Prostate gland (tissue), 2 donors: ENCODE results near the gene FAM217A. TPM values are rescaled to one million over a fixed set of nuclear protein-coding genes. Genes with fewer than 3 reads are reported as not detected.
A peak's percentile ranks its signal among the peaks of the same experiment; 100 is the strongest.
"Not testable (repeated sequence)": the region's sequence is repeated elsewhere in the genome, so short reads cannot be mapped to it uniquely, and the experiment has no call there.

Source experiments
- DNase-seq: peaks from one replicate; pipeline ENCODE4 v3.0.0-alpha.2; 2019; ENCODE audit warnings: low spot score
- H3K27ac ChIP-seq, 2 donors: fragments of 200-600 bp; sonication (generic); 2 replicates each; pipeline ENCODE4 v1.5.1; 2017 to 2019
- H3K27me3 ChIP-seq: fragments of 200-600 bp; sonication (generic); replicated peaks from 2 replicates; pipeline ENCODE4 v1.5.1; 2019; ENCODE audit not compliant: insufficient read depth
- H3K36me3 ChIP-seq, 2 donors: fragments of 200-600 bp; sonication (generic); 1 replicate in 1 of 2; 2 replicates in 1 of 2; pipeline versions ENCODE4 v1.5.1 to v1.8.1; 2017 to 2019
- H3K4me1 ChIP-seq: fragments of 200-600 bp; sonication (generic); replicated peaks from 2 replicates; pipeline ENCODE4 v1.5.1; 2019
- H3K4me3 ChIP-seq, 2 donors: fragments of 200-600 bp; sonication (generic); 2 replicates each; pipeline ENCODE4 v1.5.1; 2017 to 2019
- H3K9me3 ChIP-seq: fragments of 200-600 bp; sonication (generic); 2 replicates; pipeline ENCODE4 v1.5.1; 2017
- POLR2A ChIP-seq: fragments of 450-650 bp; IDR thresholded peaks from one replicate; pipeline ENCODE4 v1.6.1; 2016; ENCODE audit warnings: antibody characterized with exemption, mild to moderate bottlenecking
- POLR2AphosphoS5 ChIP-seq: sonication (generic); formaldehyde crosslinking; IDR thresholded peaks from one replicate; pipeline ENCODE4 v1.6.1; 2017; ENCODE audit warnings: antibody characterized with exemption
- WGBS: methylation state at CpG from one replicate; pipeline ENCODE4 v1.1.5; 2018; 5-methylcytosine and 5-hydroxymethylcytosine counted together
- intact Hi-C: fragments of 100-400 bp; cut with DNase I; formaldehyde crosslinking; loops from one replicate; pipeline ENCODE4 v1.14.2; 2022
- total RNA-seq, 2 donors: library from RNA; depleted of rRNA; stranded (reverse); fragments of >200 nt; gene quantifications; one replicate each; pipeline ENCODE4 v1.1.0, GENCODE V29; 2016
- TF ChIP-seq, protein P1 (sequence below), 4 experiments: fragments of 200-600 bp in 2 of 4; fragments of 450-650 bp in 2 of 4; sonication (generic) in 2 of 4; IDR thresholded peaks; 1 replicate in 3 of 4; 2 replicates in 1 of 4; pipeline ENCODE4 v1.5.1; 2016 to 2019; ENCODE audit warnings: antibody characterized with exemption in 4 of 4, mild to moderate bottlenecking in 2 of 4, moderate library complexity in 2 of 4

FAM217A gene
- total RNA-seq, 2 donors from 2014 or later: 1.7 TPM; not detected in 1

DNA sequence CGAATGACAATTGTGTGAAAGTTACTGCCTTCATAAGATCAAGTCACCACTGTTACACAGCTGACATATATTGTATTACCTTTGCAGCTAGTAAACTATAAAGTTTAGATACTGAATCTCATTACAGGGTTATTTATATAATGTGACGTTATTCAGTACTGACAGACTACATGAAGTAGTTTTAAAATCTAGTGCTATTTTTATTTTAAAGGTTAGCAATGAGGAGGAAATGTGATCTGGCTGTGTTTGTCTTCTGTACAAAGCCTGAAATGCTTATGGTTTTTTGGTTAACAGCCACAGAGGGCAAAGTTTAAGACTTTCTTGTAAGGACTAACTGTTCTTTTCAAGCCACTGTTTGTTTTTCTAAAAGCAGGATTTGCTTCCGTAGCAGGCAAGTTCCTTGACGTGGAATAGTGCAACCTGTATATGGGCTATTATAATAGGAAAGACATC lies 30.5 kb upstream of the FAM217A start:
- WGBS: 11% methylated on average over 4 of the region's 4 CpGs
- peak; percentile 40 for DNase-seq
- H3K4me1 ChIP-seq, H3K4me3 ChIP-seq, H3K27me3 ChIP-seq, H3K36me3 ChIP-seq, H3K9me3 ChIP-seq, intact Hi-C loops: not testable (repeated sequence)
- peak overlapping the region; percentile 20 to 50 for H3K27ac ChIP-seq
- TF ChIP-seq POLR2AphosphoS5: peak; percentile 86

DNA sequence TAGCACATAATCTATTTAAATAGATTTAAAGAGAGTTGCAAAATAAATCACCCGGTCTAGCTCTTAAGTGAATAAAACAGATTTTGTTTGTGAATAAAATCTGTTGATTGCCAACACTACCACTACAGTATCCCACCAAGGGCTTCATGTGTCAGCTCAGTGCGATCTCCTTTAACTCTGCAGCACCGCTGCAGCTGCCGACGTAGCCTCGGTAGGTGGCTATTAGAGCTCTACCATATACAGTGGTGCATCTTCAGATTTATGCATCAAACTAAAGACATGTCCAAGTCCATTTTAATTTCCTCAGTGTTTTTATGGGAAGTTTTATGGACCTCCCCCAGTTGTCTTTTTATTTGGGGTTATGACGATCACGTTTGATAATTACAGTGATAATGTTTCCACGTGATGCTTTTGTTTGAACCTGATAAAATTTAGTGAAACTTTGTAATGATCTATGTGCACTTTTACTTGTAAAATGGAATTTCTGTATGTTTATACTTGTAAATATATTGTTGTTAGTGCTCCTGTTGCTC lies 29.7 kb upstream of the FAM217A start:
- no peak for TF ChIP-seq POLR2A
- 50% methylated on average over 9 of the region's 9 CpGs for whole genome bisulfite sequencing
- Histone ChIP-seq H3K27ac (peak overlapping the region in 1 of 2 donors; percentile 50), H3K36me3 (no peaks in the 10 kb centered on the region), H3K4me1 (no peaks in the 10 kb centered on the region), H3K4me3 (no peak overlapping the region), H3K27me3 (no peaks in the 10 kb centered on the region), H3K9me3 (no peaks in the 10 kb centered on the region)
- DNase-seq: no peak
- intact Hi-C loops: no loop called here

DNA sequence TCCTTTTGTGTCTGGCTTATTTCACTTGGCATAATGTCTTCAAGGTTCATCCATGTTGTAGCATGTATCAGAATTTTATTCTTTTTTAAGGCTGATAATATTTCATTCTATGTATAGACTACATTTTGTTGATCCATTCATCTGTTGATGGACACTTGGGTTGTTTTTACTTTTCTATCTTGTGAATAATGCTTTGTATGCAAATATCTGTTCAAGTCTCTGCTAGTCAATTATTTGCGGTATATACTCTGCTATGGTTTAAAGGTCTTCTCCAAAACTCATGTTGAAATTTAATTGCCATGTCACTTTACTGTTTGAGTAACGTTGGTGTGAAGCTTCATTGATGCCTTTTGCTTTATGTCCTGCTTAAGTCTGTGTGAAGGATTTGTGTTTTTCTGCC lies 28.9 kb upstream of the FAM217A start:
- TF ChIP-seq POLR2A (no peak), POLR2AphosphoS5 (no peak)
- TF ChIP-seq, protein P1, sequence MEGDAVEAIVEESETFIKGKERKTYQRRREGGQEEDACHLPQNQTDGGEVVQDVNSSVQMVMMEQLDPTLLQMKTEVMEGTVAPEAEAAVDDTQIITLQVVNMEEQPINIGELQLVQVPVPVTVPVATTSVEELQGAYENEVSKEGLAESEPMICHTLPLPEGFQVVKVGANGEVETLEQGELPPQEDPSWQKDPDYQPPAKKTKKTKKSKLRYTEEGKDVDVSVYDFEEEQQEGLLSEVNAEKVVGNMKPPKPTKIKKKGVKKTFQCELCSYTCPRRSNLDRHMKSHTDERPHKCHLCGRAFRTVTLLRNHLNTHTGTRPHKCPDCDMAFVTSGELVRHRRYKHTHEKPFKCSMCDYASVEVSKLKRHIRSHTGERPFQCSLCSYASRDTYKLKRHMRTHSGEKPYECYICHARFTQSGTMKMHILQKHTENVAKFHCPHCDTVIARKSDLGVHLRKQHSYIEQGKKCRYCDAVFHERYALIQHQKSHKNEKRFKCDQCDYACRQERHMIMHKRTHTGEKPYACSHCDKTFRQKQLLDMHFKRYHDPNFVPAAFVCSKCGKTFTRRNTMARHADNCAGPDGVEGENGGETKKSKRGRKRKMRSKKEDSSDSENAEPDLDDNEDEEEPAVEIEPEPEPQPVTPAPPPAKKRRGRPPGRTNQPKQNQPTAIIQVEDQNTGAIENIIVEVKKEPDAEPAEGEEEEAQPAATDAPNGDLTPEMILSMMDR (IDR thresholded peaks at IDR 0.05): no peak
- 80% methylated on average over 2 of the region's 2 CpGs for WGBS
- DNase-seq: no peak

DNA sequence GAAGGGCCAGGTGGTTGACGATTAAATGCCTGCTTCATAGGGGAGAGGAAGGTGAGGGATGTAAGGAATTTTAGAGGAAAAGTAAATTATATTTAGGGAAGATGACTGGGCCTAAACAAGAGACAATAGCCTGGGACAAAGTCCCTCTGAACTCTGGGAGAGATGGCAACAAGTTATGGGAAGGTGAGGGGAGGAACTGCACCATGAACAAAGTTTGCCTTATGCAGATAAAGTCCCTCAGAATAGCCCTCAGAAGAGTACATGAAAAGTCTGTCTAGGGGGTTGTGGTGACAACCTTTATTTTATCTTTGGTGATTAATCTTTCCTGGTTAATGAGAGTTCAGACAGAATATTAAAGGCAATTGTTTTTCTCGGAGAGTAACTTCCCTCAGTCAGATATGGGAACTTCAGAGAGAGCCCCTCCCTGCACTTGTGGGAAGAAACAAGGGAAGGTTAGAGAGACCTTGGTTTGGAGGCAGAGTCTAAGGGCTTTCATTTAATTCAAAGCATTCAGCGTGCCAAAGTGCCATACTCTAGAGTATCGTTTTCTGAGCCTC lies 27.1 kb upstream of the FAM217A start:
- no peak overlapping the region for H3K4me3 ChIP-seq
- DNase-seq: no peak
- H3K27ac ChIP-seq: no peak overlapping the region
- WGBS: 76% methylated on average over 4 of the region's 4 CpGs
- H3K27me3 ChIP-seq: no peaks in the 10 kb centered on the region
- no peaks in the 10 kb centered on the region for H3K9me3 ChIP-seq
- H3K36me3 ChIP-seq: no peaks in the 10 kb centered on the region
- TF ChIP-seq POLR2AphosphoS5 (no peak), POLR2A (no peak)
- TF ChIP-seq, protein P1 (IDR thresholded peaks at IDR 0.05): no peak
- peaks cover 7% of the 10 kb centered on the region for H3K4me1 ChIP-seq
- intact Hi-C loops: no loop called here

More for the DNA sequence above, 28.9 kb upstream of the FAM217A start:
- H3K4me1 ChIP-seq: peaks cover 3% of the 10 kb centered on the region
- intact Hi-C loops: no loop called here
- H3K9me3 ChIP-seq: no peaks in the 10 kb centered on the region
- H3K27ac ChIP-seq: no peak overlapping the region
- no peaks in the 10 kb centered on the region for H3K36me3 ChIP-seq
- no peak overlapping the region for H3K4me3 ChIP-seq
- H3K27me3 ChIP-seq: no peaks in the 10 kb centered on the region

DNA sequence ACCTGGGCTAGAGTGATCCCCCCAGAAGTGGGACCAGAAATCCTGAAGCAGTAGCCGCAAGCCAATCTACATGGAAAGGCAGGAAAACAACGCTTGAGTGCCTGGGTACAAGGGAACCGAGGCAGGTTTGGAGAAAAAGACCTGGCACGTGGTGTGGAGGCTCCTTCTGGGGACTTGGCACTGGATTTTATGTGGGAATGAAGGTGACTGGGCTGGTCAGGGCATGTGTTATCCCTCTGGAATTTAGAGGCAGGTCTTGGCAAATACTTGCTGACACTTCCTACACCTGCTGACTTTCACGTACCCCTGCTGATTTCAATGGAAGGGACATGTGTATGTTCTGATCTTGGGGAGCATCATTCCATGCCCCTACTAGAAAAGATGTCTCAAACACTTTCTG lies 25.0 kb upstream of the FAM217A start:
- H3K36me3 ChIP-seq: no peaks in the 10 kb centered on the region
- no peak overlapping the region for H3K4me3 ChIP-seq
- H3K27ac ChIP-seq: no peak overlapping the region
- no peaks in the 10 kb centered on the region for H3K9me3 ChIP-seq
- H3K27me3 ChIP-seq: no peaks in the 10 kb centered on the region
- DNase-seq: peak; percentile 69
- peaks cover 7% of the 10 kb centered on the region for H3K4me1 ChIP-seq
- intact Hi-C loops: no loop called here
- TF ChIP-seq POLR2AphosphoS5 (peak; percentile 56), POLR2A (no peak)
- TF ChIP-seq, protein P1 (IDR thresholded peaks at IDR 0.05): no peak
- WGBS: 46% methylated on average over 5 of the region's 5 CpGs

DNA sequence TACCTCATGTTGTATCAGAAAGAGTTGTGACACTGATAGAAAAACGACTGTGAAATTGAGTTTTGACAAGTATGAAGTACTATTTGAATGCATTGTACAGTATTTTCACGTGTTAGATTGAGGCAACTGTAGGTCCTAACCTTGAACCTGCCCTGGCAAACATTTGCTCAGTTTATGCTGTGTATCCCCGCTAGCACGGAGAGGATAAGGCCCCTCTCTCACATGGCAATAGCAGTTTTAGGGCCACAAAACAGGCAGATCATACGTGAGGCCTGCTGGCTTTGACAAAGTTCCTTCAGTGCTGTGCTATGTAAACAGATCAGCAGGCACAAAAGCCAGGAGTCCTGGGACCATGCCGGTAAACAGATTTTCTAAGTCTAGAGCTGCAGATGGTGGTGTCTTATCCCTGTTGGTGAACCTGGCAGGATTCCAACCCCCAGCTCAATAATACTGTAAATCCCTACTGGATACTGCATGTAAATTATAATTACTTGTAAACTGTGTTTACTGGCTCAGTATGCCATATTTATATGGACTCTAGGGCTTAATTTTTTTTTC lies 23.8 kb upstream of the FAM217A start:
- H3K9me3 ChIP-seq: no peaks in the 10 kb centered on the region
- no peak overlapping the region for H3K4me3 ChIP-seq
- H3K27me3 ChIP-seq: no peaks in the 10 kb centered on the region
- WGBS: 36% methylated on average over 6 of the region's 6 CpGs
- intact Hi-C loops: no loop called here
- peak overlapping the region; percentile 46 to 58 for H3K27ac ChIP-seq
- H3K4me1 ChIP-seq: peaks cover 7% of the 10 kb centered on the region
- peak; percentile 14 for TF ChIP-seq POLR2AphosphoS5
- TF ChIP-seq, protein P1 (IDR thresholded peaks at IDR 0.05): no peak
- DNase-seq: peak; percentile 30
- H3K36me3 ChIP-seq: no peaks in the 10 kb centered on the region
